LNCaP clone FGC (cell line): Measurements from ENCODE around the gene FGD6.

Experiments used
- DNase-seq: peaks from one replicate; pipeline ENCODE4 v3.0.0-alpha.2; 2011; ENCODE audit warnings: low read depth
- H3K4me3 ChIP-seq: 2 replicates; pipeline ENCODE4 v1.5.1; 2011; ENCODE audit warnings: mild to moderate bottlenecking, low read depth, low read length, control low read depth
- CTCF ChIP-seq: IDR thresholded peaks from 2 replicates; pipeline ENCODE4 v1.5.1; 2012; ENCODE audit warnings: mild to moderate bottlenecking; ENCODE audit not compliant: control insufficient read depth, insufficient read depth; ENCODE audit errors: extremely low read depth

FGD6 gene

DNA sequence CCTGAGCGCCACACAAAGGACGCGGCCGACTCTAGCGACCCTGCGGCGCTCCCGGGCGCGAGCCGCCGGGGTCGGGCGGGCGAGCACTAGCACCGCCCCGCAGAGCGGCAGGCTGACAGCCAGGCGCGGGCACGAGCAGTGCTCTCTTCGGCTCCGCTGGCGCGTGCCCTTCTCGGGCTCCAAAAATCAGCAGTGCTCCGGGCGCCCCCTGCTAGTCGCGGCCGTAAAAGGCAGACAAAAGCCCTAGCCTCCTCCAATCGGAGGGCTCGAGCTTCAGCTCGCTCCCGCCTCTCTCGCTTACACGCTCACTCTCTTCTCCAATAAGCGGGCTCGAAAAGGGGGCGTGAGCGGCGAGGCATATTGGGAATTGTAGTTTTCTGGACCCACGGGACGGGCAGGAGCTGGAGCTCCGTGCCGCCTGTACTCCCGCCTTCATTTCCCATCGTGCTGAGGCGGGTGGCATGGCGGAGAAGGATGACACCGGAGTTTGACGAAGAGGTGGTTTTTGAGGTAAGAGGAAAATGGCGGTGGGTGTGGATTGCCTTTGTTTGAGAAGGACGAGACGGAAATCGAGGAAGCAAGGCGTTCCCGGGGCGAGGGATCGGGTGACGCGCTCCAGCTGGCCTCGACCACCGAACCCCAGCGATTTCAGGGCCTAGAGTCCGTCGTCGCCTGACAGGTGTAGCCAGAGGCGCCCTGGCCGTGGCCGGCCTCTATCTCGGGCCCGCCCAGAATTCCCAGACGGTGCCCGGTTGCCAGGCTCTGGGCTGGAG lies at the start of gene FGD6, which contains the start of gene VEZT:
Gene FGD6, minus strand, starts transcription at position 91 of the 773 bp plus-strand sequence. CDS start 227 bp downstream, outside the sequence.
Gene VEZT, plus strand, starts transcription at position 431 of the 773 bp plus-strand sequence. Its CDS starts 44 bp downstream, at position 475.
- DNase-seq, result peak; percentile 99
- peak; percentile 47 for TF ChIP-seq CTCF
- peak within 1 kb of the TSS; percentile 81 for H3K4me3 ChIP-seq

- no peak for DNase-seq
- H3K4me3 ChIP-seq, result no peak overlapping the region
- no peak for TF ChIP-seq CTCF
Observed at GRCh38 chr12:95266254-95266653, 49.0 kb upstream of the FGD6 start.

GRCh38 chr12:95265765-95266164 lies 48.5 kb upstream of the FGD6 start:
- DNase-seq, result no peak
- TF ChIP-seq CTCF, result no peak
- H3K4me3 ChIP-seq, result no peak overlapping the region

DNA sequence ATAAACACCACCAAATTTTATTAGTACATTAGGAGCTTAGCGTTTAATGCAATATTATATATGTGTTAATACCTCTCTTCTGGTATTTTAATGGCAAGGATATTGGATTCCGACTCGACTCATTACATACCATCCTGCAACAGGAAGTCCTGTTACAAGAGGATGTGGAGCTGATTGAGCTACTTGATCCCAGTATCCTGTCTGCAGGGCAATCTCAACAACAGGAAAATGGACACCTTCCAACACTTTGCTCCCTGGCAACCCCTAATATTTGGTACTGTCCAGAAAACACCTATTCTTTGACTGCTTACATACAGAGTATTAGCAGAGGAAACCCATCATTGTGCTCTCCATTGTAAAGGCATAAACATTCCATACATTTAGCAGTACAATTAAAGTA lies 45.5 kb upstream of the FGD6 start:
- DNase-seq, result peak; percentile 31
- TF ChIP-seq CTCF, result no peak

DNA sequence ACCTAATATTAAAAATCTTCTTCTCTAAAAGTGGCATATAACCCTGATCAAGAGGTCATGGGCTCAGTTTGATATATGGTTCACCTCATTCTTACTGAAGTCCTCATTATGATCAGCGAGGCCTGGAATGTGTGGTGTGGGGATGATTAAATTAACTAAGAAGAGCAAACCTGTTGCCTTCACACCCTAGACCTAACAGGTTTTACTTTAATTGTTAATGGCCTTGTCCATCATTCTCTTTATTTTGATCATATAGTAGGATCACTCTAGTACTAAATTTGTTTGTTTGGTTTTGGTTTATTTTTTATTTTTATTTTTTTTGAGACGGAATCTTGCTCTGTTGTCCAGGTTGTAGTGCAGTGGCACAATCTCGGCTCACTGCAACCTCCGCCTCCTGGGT lies 43.8 kb upstream of the FGD6 start:
- no peak overlapping the region for H3K4me3 ChIP-seq
- DNase-seq, result no peak
- no peak for TF ChIP-seq CTCF

More for the DNA sequence above, 45.5 kb upstream of the FGD6 start:
- H3K4me3 ChIP-seq, result no peak overlapping the region

DNA sequence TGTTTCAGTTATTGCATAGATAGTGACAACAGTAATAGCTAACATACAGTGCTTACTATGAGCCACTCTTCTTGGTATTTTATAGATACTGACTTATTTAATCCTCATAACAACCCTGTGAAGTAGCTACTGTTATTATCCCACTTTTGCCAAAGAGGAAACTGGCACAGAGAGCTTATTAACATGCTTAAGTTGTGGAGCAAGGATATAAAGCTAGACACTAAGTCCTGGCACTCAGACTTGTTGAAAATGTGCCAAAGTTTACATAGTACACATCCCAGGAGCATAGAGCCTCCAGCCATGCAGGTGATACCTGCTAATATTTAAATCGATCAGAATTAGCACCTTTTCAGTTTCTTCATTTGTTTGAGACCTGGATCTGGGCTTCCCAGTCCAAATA lies 42.1 kb upstream of the FGD6 start:
- peak; percentile 100 for DNase-seq
- no peak for TF ChIP-seq CTCF

DNA sequence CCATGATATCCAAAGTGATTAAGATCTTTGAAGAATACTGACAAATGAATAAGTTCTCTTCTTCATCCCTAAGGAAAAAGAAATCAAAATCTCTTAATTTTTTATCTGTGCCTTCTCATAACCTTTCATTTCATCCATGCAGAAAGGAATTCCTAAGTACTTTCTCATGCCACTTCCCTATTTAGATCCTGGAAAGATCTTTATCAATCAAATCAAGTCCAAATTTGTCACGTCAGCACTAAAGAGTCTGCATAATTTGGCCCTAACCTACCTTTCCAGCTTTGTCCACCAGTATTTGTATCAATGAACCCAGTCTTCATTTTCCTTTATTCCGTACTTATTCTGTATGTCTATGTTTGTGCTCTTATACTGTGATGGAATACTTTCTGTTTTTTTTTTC lies 41.5 kb upstream of the FGD6 start:
- TF ChIP-seq CTCF, result no peak
- no peak for DNase-seq
- no peak overlapping the region for H3K4me3 ChIP-seq

More for the DNA sequence above, 42.1 kb upstream of the FGD6 start:
- H3K4me3 ChIP-seq, result no peak overlapping the region
